Left colon (tissue), 2 donors: ENCODE data around the gene WDR7. TPM values are rescaled to one million over a fixed set of nuclear protein-coding genes. Genes with fewer than 3 reads are reported as not detected.
"Not testable (repeated sequence)": the region's sequence is repeated elsewhere in the genome, so short reads cannot be mapped to it uniquely, and the experiment has no call there.

Source experiments
- ATAC-seq: fragments of 200-7000 bp; cut with Tn5 transposase; one replicate; pipeline ENCODE4 v1.9.1; 2020; ENCODE audit warnings: mild to moderate bottlenecking, moderate library complexity
- DNase-seq, 2 donors: peaks; one replicate each; pipeline ENCODE4 v3.0.0-alpha.2; 2020
- intact Hi-C, 2 donors: fragments of 100-400 bp; cut with DNase I in 1 of 2; cut with micrococcal nuclease in 1 of 2; formaldehyde crosslinking; loops; one replicate each; pipeline versions ENCODE4 v1.11.2 to v1.14.0; 2022; cut with DNase I, micrococcal nuclease
- total RNA-seq, 2 donors: library from RNA; stranded (reverse); fragmentation: NEBNext Ultra II Directional; extraction: Animal tissue kit (Norgen Biotek cat#: 25700); gene quantifications; one replicate each; pipeline ENCODE4 v1.2.1, GENCODE V29; 2021
- donor health status: DM: no; HTN: no; CAD: no.
- donor health status: DM: yes; HTN: yes; CAD: no.

The WDR7 gene
- total RNA-seq, 2 donors from 2014 or later = 25.0 to 27.1 TPM

DNA sequence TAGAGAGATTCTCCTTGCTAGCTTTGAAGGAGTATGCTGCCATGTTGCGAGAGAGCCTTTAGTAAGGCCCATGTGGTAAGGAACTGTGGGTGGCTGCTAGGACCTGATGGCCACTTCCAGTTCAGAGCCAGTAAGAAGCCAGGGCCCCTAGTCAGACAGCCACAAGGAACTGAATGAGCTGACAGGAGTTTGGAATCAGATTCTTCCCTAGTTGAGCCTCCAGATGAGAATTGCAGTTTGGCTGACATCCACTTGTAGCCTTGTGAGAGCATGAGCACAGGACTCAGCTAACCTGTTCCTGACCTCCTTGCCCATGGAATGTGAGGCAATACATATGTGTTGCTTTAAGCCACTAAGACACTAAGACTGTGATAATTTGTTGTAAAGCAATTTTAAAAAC, 1.2 kb upstream of the WDR7 start:
- DNase-seq = no peak
- ATAC-seq = no peak
- intact Hi-C loops = no loop called here

DNA sequence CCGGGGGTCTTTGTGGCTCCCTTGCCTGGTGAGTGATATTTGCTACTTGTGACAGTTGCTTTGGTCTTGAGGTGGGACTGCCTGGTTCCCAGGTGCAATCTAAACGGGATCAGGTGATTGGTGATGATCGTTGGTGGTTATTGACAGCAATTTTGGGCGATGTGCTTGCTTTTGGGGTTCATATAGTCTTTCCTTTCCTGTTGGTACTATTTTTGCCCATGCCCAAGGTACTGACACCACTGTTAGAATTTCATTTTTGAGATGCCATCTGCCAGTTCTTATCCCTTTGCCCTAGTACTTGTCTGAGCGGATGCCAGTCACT, 573 bp downstream of the WDR7 start:
- ATAC-seq (peak; percentile 17), DNase-seq (no peak)
- intact Hi-C loops = no loop called here

DNA sequence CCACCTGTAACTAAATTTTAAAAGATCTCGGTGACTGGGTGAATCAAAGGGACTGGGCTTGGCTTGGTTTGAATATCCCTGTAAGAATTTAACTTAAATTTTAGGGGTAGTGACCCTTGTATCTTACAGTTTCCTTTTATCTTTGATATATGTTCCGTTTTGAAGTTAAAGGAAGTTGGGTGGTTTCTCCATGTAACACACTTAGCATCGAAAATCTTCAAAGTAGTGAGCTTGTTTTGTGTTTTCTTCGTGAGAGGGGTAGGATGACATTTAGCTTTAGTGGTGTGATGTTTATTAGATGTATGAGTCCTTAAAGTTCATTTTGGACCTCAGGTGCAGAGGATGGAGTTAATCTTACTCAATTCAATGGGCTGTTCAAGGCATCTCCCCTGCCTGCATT, 1.6 kb downstream of the WDR7 start:
- intact Hi-C loops = no loop called here
- ATAC-seq = no peak
- DNase-seq = no peak

DNA sequence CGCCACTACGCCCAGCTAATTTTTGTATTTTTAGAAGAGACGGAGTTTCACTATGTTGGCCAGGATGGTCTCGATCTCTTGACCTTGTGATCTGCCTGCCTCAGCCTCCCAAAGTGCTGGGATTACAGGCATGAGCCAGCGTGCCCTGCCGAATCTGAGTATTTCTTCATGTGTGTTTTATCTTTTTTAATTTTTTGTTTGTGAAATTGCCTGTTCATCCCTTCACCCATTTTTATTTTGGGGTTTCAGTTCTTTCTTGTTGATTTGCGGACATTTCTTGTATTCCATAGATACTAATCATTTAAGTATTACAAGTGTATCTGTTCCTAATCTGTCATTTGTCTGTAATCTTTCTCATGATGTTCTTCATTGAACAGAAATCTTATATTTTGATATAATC, 3.1 kb downstream of the WDR7 start:
- ATAC-seq, intact Hi-C loops, DNase-seq: not testable (repeated sequence)

DNA sequence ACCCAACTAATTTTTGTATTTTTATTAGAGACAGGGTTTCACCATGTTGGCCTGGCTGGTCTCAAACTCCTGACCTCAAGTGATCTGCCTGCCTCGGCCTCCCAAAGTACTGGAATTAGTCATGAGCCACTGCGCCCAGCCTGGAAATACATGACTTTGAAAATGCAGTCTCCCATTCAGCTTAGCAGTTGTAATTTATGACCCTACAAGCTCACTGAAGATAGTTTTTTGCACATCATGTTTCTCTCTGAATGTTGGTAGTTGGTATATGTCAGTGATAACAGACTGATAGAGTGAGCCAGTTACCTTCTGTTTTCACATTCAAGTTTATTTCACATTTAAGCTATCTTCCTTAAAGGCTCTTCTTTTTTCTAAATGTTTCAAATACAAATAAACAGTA, 7.1 kb downstream of the WDR7 start:
- intact Hi-C loops = no loop called here
- DNase-seq = no peak
- no peak for ATAC-seq

DNA sequence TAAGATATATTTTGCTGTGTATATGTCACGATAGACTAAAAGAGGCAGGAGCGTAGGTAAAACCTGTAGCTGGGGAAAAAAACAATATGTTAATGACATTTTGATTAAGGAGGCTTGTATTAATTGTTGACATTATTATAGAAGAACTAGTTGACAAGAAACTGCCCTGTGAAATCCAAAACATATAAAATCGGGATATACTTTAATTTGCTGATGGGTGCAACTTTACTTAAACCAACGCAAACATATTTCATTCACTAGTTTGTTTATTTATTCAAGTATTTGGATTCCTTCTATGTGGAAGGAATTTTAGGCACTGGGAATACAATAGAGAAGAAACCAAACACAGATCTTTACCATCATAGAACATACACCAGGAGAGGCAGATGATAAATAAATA, 8.0 kb downstream of the WDR7 start:
- ATAC-seq (no peak), DNase-seq (no peak)
- intact Hi-C loops = no loop called here

DNA sequence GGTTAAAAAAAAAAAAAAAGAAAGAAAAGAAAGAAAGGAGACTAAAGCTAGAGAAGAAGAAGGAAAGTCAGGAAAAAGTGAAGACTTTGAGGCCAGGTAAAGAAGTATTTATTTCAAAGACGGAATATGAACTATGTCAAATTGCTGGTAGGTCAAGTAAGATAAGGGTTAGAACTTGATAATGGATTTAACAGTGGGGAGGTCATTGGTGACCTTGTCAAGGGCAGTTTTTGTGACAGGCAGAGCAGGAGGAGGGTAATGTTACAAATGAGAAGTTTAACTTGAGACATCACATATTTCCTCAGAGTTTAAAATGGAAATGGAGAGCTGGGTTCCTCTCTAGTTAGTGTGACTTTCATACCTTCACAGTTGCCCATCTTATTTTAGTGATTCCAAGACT, 9.5 kb downstream of the WDR7 start:
- intact Hi-C loops = no loop called here
- no peak for ATAC-seq
- DNase-seq = no peak

DNA sequence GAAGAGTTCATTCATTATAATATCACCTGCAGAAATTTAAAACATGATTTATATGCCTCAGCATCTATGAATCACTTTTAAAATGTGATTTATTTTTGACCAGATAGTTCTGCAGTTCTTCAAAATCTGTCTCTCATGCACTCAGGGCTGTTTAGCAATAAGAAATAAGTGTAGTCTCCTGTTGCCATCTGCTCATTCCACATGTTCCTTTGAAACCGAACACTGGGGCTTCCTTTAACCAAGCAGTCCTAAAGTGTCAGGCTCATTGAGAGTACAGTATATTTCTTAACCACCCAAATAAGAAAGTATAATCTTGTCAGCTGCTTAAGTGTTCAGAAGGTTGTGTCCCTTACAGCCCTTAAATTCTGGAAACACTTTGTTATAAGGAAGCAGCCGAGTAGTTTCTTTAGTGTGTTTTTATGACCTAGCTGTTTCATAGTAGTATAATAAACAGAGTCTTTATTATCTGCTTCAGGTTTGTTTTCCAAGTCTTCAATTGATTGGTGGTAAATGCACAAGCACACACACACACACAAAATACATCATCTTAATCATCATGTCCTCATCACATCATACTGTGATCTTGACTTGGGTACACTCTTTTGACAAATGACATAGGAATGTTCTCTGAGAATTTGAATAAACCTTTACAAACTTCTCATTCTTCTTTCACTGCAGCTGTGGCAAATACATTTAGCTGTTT, 10.4 kb downstream of the WDR7 start:
- peak; percentile 92 for ATAC-seq
- DNase-seq = no peak
- intact Hi-C loops = no loop called here

DNA sequence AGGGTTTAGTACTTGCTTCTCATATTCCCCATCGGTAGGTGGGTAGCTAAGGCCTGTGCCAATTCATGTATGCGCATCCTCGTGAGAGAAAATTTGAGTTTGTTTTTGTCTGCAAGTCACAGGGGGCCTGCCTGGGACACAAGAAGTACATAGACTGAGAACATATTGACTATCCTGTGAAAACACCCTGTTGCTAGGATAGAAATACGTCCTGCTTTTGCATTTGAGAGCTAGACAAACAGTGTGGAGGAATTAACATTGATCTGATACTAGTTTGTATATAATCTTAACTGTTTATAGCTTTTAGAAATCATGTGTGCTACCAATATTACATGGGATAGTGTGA, 10.9 kb downstream of the WDR7 start:
- intact Hi-C loops = no loop called here
- ATAC-seq = peak; percentile 42
- DNase-seq = no peak

DNA sequence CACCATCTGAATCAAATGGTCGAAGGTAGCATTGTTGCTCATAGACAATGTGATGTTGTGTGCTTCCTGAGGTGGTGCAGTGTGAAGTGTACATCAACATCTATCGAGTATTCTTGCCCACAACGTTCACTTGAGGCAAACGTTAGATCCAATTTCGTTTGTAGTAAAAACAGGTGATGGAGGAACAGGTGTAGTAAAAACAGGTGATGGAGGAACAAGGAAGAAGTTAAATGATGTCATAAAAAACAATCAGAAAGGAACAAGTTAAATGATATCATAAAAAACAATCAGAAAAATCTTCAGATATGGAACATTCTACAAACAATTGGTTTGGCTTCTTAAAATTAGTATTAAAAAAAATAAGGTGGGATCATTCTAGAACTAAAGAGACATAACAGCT, 11.3 kb downstream of the WDR7 start:
- peak; percentile 51 for ATAC-seq
- DNase-seq = no peak
- intact Hi-C loops = no loop called here

DNA sequence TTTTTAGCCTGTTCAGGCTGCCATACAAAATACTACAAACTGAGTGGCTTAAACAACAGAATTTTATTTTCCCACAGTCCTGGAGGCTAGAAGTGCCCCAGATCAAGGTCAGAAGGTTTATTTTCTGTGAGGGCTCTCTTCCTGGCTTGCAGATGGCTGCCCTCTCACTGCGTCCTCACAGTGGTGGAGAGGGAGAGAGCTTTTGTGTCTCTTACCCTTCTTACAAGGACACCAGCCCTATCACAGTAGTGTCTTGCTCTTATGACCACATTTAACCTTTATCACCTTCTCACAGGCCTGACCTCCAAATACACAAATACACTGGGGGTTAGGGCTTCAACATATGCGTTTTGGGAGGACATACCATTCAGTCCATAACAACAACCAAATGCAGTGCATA, 11.7 kb downstream of the WDR7 start:
- ATAC-seq (peak; percentile 31), DNase-seq (no peak)
- intact Hi-C loops = no loop called here

DNA sequence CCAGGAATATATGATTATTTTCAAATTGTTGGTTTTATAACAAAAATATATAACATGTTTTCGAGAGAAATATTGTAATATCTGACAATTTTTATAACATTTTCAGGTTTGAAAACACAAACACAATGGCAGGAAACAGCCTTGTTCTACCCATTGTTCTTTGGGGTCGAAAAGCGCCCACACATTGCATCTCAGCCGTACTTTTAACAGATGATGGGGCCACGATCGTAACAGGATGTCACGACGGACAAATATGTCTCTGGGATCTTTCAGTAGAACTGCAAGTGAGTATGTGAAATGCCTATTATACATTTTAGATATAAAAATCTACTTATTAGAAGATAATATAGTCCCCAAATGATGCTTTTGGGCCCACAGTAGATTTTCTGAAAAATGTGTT, 21.2 kb downstream of the WDR7 start:
- intact Hi-C loops = no loop called here
- ATAC-seq (no peak), DNase-seq (no peak)

DNA sequence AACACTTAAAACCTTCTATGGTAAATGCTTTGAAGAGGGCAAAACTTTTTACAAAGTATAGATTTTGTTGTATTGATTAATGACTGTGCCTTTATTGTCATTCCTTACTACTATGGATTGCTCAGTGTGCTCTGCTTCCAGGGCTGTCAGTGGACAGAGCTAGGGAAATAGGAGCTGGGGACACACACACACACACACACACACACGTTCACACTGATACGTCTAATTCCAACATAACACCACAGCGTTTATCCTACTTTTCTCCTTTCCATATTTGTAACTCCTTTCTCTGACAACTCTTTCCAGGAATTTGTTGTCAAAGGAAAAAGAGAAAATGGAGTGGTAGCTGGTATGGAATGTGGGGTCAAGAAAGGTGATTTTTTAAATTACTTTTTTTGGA, 21.8 kb downstream of the WDR7 start:
- intact Hi-C loops = no loop called here
- no peak for DNase-seq
- ATAC-seq = no peak

DNA sequence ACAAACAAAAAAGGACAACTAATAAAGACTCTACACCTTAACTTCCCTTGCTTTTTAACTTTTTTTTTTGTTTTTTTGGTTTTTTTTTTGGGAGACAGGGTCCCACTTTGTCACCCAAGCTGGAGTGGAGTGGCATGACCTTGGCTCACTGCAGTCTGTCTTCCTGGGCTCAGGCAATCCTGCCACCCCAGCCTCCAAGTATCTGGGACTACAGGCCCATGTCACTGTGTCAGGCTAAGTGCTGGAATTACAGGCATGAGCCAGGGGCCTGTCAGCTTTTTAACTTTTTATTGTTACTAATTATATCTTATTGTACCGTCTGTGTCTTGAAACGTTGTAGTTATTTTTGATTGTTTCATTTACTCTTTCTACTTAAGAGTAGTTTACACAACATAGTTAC, 25.5 kb downstream of the WDR7 start:
- no peak for ATAC-seq
- intact Hi-C loops = no loop called here
- no peak for DNase-seq

DNA sequence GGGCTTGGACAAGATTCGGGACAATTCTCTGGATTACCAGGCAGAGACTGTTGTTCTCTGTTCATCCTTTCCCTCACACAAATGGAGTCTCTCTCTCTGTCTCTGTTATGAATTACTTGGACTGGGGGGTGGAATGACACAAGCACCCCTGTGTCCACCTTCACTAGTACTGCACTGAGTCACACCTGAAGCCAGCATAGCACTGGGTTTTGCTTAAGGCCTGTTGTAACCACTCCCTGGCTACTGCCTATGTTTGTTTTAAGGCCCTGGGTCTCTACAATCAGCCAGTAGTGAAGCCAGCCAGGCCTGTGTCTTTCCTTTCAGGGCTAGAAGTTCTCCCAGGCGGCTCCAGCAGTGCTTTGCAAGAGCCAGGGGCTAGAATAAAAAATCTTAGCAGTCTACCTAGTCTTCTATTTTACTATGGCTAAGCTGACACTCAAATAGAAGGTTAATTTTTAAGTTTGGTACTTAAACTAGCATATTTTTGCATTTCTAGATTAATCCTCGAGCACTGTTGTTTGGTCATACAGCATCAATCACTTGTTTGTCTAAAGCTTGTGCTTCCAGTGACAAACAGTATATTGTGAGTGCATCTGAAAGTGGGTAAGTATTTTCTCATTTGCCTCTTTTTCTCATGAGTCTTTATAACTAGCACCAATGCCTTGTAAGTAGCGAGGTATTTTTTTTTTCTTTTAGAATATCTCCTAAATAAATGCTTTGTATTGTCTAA, 27.8 kb downstream of the WDR7 start:
- DNase-seq = peak in 1 of 2 donors; percentile 12
- ATAC-seq = peak; percentile 89
- intact Hi-C loops = no loop called here

DNA sequence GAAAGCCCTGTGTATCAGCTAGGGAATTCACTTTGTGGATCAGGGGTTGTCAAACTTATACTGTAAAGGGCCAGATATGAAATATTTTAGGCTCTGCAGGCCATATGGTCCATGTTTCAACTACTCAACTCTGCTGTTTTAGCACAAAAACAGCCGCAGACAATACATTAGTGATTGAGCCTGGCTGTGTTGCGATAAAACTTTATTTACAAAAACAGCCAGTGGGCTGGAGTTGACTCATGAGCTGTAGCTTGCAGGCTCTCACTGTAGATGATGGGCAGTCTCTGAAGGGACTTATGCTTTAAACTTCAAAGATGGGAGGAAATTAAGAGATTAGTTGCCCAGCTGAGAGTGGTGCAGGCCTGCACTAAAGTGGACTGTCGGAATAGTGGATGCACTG, 33.1 kb downstream of the WDR7 start:
- ATAC-seq = no peak
- no peak for DNase-seq
- intact Hi-C loops = no loop called here

DNA sequence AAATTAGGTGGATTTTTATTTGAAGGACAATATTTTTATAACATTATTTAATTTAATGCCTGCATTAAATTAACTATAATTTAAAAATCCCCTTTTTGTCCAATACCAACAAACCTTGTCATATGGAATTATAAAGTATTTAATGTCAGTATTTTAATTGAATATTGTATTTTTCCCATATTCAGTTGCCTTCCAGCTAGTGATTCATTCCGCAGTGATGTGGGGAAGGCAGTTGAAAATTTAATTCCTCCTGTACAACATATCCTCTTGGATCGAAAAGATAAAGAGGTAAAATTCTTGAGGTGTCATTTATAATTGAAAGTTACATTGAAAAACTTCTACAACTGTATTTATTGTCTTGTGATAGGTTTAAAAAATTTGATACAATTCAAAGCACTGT, 40.4 kb downstream of the WDR7 start:
- intact Hi-C loops = no loop called here
- ATAC-seq (no peak), DNase-seq (no peak)

DNA sequence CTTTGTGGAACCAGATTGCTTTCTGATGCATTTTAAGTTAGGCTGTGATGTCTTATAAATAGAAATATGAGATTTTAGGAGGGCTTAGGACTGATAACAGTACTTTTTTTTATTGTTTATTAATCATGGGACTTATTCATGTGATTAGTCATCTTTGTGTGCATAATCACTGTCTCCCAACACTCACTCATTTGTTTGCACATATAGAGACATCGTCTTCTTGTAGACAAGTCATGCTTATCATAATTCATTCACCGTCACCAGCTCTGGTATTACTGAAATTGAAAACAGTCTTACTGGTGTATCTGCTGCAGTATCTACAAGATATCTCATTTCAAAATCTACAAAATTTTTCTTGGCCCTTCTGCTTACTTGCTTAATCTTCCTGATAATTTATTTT, 45.8 kb downstream of the WDR7 start:
- ATAC-seq = no peak

DNA sequence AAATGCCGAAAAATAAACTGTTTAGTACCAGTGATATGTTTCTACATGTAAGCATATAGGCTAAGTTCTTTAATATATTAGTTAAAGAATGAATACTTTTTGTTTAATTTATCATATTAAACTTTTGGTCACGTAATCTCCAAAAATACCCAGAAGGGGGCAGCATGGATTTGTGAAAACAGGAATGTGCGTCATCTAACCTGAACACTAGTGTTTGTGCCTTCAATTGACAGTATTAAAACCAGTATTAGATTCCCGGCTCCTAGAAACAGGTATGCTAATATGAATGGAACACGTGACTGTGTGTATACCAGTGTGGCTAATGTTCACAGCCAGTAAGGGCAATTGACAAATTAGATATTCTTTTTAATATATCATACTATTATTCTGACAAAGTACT, 51.8 kb downstream of the WDR7 start:
- no peak for ATAC-seq
- intact Hi-C loops = no loop called here
- DNase-seq = no peak

More for the DNA sequence above, 45.8 kb downstream of the WDR7 start:
- DNase-seq = no peak
- intact Hi-C loops = no loop called here

DNA sequence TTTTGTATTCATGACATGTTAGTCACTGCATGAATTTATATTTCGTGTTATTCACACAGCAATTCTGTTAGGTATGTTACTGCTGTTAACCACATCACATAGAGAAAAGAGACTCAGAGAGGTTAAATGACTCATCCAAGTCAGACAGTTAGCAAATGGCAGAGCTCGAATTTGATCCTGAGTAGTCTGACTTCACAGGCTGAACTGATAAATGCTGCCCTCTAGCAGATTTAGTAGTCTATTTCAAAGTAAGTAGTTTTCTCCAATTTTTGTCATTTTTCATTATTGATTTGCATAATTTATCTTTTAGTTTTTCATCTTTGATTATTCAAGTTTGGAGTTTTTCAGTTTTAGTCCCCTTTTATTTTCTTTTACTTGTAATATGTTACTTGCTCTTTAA, 58.3 kb downstream of the WDR7 start:
- no peak for DNase-seq
- ATAC-seq = peak; percentile 79
- intact Hi-C loops = no loop called here
